Transverse colon (tissue), 4 donors: Measurements from ENCODE around the gene SMG7.

Experiments used
- EP300 ChIP-seq: sonication (generic); formaldehyde crosslinking; IDR thresholded peaks from one replicate; pipeline ENCODE4 v1.6.1; 2017; ENCODE audit warnings: antibody characterized with exemption, low read depth
- POLR2A ChIP-seq: fragments of 450-650 bp; IDR thresholded peaks from one replicate; pipeline ENCODE4 v1.6.1; 2016; ENCODE audit warnings: antibody characterized with exemption, mild to moderate bottlenecking, moderate library complexity
- POLR2AphosphoS5 ChIP-seq, 3 donors: sonication (generic); formaldehyde crosslinking; IDR thresholded peaks; one replicate each; pipeline ENCODE4 v1.6.1; 2016; ENCODE audit warnings: antibody characterized with exemption in 3 of 3
- TF ChIP-seq, protein P1 (sequence below), 5 experiments: fragments of 200-600 bp in 3 of 5; fragments of 450-650 bp in 2 of 5; sonication (generic) in 3 of 5; IDR thresholded peaks; 1 replicate in 2 of 5; 2 replicates in 3 of 5; pipeline ENCODE4 v1.5.1; 2016 to 2017; ENCODE audit warnings: antibody characterized with exemption in 5 of 5, inconsistent platforms in 3 of 5, mild to moderate bottlenecking in 2 of 5, moderate library complexity in 1 of 5

DNA sequence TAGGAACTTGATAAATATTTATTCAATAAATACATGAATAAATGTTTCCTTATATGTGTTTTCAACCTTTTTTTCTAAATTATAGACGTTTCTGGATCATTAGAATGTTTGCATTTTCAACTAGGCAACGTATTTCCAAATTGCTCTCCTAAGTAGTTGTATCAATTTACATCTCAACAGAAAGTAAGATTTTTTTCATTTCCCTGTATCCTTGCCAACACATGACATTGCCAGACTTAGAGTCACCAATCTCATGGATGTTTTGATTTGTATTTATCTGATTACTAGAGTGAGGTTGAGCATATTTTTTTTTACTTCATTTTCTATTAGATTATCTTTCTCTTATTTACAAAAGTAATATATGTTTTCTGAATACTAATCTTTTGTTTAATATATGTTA, 22.2 kb upstream of the SMG7 start:
- TF ChIP-seq POLR2AphosphoS5 (IDR thresholded peaks at IDR 0.05): no peak
- TF ChIP-seq, protein P1, sequence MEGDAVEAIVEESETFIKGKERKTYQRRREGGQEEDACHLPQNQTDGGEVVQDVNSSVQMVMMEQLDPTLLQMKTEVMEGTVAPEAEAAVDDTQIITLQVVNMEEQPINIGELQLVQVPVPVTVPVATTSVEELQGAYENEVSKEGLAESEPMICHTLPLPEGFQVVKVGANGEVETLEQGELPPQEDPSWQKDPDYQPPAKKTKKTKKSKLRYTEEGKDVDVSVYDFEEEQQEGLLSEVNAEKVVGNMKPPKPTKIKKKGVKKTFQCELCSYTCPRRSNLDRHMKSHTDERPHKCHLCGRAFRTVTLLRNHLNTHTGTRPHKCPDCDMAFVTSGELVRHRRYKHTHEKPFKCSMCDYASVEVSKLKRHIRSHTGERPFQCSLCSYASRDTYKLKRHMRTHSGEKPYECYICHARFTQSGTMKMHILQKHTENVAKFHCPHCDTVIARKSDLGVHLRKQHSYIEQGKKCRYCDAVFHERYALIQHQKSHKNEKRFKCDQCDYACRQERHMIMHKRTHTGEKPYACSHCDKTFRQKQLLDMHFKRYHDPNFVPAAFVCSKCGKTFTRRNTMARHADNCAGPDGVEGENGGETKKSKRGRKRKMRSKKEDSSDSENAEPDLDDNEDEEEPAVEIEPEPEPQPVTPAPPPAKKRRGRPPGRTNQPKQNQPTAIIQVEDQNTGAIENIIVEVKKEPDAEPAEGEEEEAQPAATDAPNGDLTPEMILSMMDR (IDR thresholded peaks at IDR 0.05): no peak
- no peak for TF ChIP-seq POLR2A
- TF ChIP-seq EP300: no peak
